ENCODE measurements around the gene DEAF1.

DNA sequence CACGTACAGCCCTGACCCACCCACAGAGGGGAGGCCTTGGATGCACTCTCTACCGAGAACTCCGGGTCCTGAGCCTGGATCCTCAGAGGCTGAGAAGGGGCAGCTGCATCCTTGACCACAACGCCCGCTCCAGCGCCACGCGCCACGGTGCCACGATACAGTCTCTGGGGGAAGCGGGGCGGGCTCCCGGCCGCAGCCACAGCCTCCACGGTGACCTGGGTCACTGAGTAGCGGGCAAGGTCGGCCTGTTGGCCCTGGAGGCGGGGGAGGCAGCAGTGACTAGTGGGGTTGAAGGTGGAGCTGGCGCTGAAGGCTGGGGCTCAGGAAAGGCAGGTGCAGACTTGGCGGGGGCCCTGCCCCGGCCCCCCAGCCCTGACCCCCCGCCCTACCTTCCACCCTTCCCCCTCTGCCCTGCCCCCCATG, 75.4 kb downstream of the DEAF1 start:
- no peak for TF ChIP-seq POLR2AphosphoS5 (IDR thresholded peaks at IDR 0.05; ENCODE audit: low read depth)
- TF ChIP-seq, protein P1, sequence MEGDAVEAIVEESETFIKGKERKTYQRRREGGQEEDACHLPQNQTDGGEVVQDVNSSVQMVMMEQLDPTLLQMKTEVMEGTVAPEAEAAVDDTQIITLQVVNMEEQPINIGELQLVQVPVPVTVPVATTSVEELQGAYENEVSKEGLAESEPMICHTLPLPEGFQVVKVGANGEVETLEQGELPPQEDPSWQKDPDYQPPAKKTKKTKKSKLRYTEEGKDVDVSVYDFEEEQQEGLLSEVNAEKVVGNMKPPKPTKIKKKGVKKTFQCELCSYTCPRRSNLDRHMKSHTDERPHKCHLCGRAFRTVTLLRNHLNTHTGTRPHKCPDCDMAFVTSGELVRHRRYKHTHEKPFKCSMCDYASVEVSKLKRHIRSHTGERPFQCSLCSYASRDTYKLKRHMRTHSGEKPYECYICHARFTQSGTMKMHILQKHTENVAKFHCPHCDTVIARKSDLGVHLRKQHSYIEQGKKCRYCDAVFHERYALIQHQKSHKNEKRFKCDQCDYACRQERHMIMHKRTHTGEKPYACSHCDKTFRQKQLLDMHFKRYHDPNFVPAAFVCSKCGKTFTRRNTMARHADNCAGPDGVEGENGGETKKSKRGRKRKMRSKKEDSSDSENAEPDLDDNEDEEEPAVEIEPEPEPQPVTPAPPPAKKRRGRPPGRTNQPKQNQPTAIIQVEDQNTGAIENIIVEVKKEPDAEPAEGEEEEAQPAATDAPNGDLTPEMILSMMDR (IDR thresholded peaks at IDR 0.05; ENCODE audit: insufficient read depth, low read length), result no peak
